Ishikawa (cell line): Measurements from ENCODE around the gene MAP3K10.

Experiments used
- CEBPB ChIP-seq: IDR thresholded peaks from 2 replicates; pipeline ENCODE4 v1.6.1; 2012
- CREB1 ChIP-seq: IDR thresholded peaks from 2 replicates; pipeline ENCODE4 v1.6.1; 2012; ENCODE audit warnings: low read depth
- EGR1 ChIP-seq: IDR thresholded peaks from 2 replicates; pipeline ENCODE4 v1.6.1; 2012
- EP300 ChIP-seq: IDR thresholded peaks from 2 replicates; pipeline ENCODE4 v1.6.1; 2012; ENCODE audit warnings: borderline replicate concordance
- FOXM1 ChIP-seq: IDR thresholded peaks from 2 replicates; pipeline ENCODE4 v1.6.1; 2012; ENCODE audit warnings: low read depth, borderline replicate concordance
- MAX ChIP-seq: IDR thresholded peaks from 2 replicates; pipeline ENCODE4 v1.6.1; 2012
- NFIC ChIP-seq: IDR thresholded peaks from 2 replicates; pipeline ENCODE4 v1.6.1; 2012
- RAD21 ChIP-seq: IDR thresholded peaks from 2 replicates; pipeline ENCODE4 v1.6.1; 2012; ENCODE audit warnings: low read depth
- TAF1 ChIP-seq: IDR thresholded peaks from 2 replicates; pipeline ENCODE4 v1.6.1; 2012; ENCODE audit warnings: low read depth, mild to moderate bottlenecking
- TCF12 ChIP-seq: IDR thresholded peaks from 2 replicates; pipeline ENCODE4 v1.6.1; 2012; ENCODE audit warnings: low read depth
- YY1 ChIP-seq: IDR thresholded peaks from 2 replicates; pipeline ENCODE4 v1.6.1; 2012; ENCODE audit warnings: low read depth
- TF ChIP-seq, protein P1 (sequence below): IDR thresholded peaks from 2 replicates; pipeline ENCODE4 v1.6.1; 2012
- TF ChIP-seq, protein P2 (sequence below): IDR thresholded peaks from 2 replicates; pipeline ENCODE4 v1.6.1; 2012; ENCODE audit warnings: low read depth, mild to moderate bottlenecking

- TF ChIP-seq CEBPB (no peak), RAD21 (no peak), TAF1 (no peak), EP300 (no peak), CREB1 (no peak), FOXM1 (no peak), NFIC (no peak), MAX (no peak), EGR1 (no peak), TCF12 (no peak), YY1 (no peak)
- TF ChIP-seq, protein P1, sequence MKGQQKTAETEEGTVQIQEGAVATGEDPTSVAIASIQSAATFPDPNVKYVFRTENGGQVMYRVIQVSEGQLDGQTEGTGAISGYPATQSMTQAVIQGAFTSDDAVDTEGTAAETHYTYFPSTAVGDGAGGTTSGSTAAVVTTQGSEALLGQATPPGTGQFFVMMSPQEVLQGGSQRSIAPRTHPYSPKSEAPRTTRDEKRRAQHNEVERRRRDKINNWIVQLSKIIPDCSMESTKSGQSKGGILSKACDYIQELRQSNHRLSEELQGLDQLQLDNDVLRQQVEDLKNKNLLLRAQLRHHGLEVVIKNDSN, result no peak
- TF ChIP-seq, protein P2, sequence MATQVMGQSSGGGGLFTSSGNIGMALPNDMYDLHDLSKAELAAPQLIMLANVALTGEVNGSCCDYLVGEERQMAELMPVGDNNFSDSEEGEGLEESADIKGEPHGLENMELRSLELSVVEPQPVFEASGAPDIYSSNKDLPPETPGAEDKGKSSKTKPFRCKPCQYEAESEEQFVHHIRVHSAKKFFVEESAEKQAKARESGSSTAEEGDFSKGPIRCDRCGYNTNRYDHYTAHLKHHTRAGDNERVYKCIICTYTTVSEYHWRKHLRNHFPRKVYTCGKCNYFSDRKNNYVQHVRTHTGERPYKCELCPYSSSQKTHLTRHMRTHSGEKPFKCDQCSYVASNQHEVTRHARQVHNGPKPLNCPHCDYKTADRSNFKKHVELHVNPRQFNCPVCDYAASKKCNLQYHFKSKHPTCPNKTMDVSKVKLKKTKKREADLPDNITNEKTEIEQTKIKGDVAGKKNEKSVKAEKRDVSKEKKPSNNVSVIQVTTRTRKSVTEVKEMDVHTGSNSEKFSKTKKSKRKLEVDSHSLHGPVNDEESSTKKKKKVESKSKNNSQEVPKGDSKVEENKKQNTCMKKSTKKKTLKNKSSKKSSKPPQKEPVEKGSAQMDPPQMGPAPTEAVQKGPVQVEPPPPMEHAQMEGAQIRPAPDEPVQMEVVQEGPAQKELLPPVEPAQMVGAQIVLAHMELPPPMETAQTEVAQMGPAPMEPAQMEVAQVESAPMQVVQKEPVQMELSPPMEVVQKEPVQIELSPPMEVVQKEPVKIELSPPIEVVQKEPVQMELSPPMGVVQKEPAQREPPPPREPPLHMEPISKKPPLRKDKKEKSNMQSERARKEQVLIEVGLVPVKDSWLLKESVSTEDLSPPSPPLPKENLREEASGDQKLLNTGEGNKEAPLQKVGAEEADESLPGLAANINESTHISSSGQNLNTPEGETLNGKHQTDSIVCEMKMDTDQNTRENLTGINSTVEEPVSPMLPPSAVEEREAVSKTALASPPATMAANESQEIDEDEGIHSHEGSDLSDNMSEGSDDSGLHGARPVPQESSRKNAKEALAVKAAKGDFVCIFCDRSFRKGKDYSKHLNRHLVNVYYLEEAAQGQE, result no peak
Observed at GRCh38 chr19:40192758-40193586, 1.7 kb downstream of the MAP3K10 start.
